PFSK-1 (cell line): ENCODE measurements around the gene GNAT3.

Source experiments
- FOXP2 ChIP-seq: optimal IDR thresholded peaks from 2 replicates; pipeline ENCODE3; 2011; ENCODE audit warnings: borderline replicate concordance, control low read depth, inconsistent platforms; ENCODE audit not compliant: insufficient read depth; ENCODE audit errors: extremely low read length, extremely low read depth
- POLR2AphosphoS5 ChIP-seq: IDR thresholded peaks from 2 replicates; pipeline ENCODE4 v1.6.1; 2012; ENCODE audit warnings: low read depth, mild to moderate bottlenecking, control low read depth, low read length, moderate library complexity
- REST ChIP-seq, 2 experiments: IDR thresholded peaks; 2 replicates each; pipeline versions ENCODE4 v1.6.1 to v1.8.0; 2011 to 2012; ENCODE audit warnings: low read depth in 2 of 2, low read length in 2 of 2, control low read depth in 1 of 2, inconsistent platforms in 1 of 2, mild to moderate bottlenecking in 1 of 2, moderate library complexity in 1 of 2; ENCODE audit not compliant: insufficient read depth in 1 of 2
- SIN3A ChIP-seq: IDR thresholded peaks from 2 replicates; pipeline ENCODE4 v1.6.1; 2012; ENCODE audit warnings: mild to moderate bottlenecking, low read length, moderate library complexity, borderline replicate concordance; ENCODE audit not compliant: insufficient read depth
- TAF1 ChIP-seq: IDR thresholded peaks from 2 replicates; pipeline ENCODE4 v1.6.1; 2012; ENCODE audit warnings: low read length, control low read depth, borderline replicate concordance; ENCODE audit not compliant: insufficient read depth

The GNAT3 gene

DNA sequence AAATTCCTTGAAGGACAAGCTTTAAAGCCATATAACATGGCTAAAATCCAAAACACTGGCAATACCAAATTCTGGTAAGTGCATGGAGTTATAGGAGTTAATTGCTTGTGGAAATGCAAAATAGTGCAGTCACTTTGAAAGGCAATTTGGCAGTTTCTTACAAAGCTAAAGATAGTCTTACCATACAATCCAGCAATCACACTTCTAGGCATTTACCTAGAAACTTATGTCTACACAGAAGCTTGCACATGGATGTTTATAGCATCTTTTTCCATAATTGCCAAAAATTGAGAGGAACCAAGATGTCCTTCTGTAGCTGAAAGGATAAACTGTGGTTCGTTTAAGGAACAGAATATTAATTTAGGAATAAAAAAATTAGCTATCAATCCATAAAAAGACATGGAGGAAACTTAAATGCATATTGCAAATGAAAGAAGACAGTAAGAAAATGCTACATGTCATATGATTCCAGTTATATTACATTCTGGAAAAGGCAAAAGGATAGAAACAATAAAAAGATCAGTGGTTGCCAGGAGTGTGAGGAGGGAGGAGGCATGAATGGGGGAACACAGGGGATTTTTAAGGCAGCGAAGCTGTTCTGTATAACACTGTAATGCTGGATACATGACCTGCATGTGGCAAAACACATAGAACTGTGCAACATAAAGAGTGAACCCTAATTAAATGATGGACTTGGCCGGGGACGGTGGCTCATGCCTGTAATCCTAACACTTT, 51.9 kb downstream of the GNAT3 start:
- no peak for TF ChIP-seq POLR2AphosphoS5
- no peak for TF ChIP-seq SIN3A
- no peak for TF ChIP-seq FOXP2
- no peak for TF ChIP-seq REST (IDR thresholded peaks at IDR 0.05; ENCODE audit: insufficient read depth in 1 of 2, low read depth in 2 of 2, low read length in 2 of 2)
- TF ChIP-seq TAF1 = no peak

DNA sequence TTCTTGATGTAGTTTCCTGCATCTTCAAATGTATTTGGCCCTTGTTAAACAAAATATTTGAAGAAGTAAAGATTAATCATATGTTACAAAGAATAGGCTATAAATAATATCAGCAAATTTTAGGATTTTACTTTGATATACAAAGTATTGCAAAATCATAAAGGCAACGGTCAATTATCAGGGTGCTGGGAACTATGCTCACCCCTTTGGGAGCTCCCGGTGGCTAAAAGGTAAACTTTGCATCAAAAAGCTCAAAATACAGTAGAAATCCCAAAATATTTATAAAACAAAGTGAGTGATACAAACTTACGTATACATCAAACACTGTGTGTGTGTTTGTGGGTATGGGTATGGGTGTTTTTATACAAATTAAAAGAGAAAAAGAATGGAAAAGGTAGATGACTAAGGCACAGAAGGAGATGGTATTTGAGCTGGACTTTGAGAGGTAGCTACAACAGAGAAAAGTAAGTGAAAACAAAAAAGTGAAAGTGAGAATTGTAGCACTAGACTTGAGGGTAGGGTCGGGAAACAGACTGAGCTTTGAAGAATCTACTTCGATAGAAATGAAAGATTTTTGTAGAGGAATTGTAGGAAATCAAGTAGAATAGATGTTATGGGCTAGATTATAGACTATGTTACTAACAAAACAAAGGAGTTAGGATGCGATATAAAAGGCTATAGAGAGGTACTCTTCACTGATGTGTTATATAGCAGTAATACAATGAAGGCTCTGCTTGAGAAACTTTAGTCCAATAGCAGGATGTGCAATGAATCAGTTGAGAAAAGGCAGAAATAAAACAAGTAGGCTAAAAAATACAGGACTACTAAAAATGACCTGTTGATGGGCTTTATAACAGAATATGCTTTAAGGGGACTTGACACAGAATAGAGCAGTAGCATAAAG, 52.8 kb downstream of the GNAT3 start:
- TF ChIP-seq SIN3A (no peak), POLR2AphosphoS5 (no peak), FOXP2 (no peak), REST (IDR thresholded peaks at IDR 0.05; ENCODE audit: insufficient read depth in 1 of 2, low read depth in 2 of 2, low read length in 2 of 2) (no peak), TAF1 (no peak)

GRCh38 chr7:80453699-80454340, 58.0 kb downstream of the GNAT3 start:
- TF ChIP-seq SIN3A = no peak

DNA sequence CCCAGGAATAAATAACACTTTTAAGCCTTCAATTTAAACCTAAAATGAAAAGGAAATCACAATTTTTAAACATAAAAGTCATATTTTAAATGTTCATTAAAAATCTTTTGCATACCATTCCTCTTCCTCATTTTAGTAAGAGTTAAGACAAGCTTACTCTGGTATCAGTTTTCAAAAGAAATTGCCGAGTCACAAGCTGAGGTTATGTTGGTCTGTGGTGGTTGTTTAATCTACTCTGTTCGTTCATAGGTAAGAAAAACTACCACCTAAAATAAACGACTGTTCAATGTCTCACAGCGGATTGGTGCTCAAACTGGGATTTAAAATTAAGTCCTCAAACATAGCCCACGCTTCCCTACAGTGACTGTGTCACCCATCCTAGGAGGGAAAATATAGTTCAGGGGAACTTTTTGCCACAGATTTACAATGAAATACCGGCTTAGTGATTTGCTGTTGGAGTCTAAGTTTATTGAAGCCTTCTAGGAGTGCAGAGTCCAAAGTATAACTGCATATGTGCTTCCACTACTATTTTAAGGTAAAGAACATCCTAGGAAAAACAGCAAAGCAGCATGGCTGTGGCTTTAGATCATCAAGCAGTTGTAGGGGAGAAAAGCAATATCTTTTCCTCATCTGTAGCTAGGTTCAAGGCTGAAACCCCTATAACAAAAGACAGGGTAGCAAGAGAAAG, 61.1 kb downstream of the GNAT3 start:
- TF ChIP-seq FOXP2 (no peak), POLR2AphosphoS5 (no peak), TAF1 (no peak), REST (IDR thresholded peaks at IDR 0.05; ENCODE audit: insufficient read depth in 1 of 2, low read depth in 2 of 2, low read length in 2 of 2) (no peak), SIN3A (no peak)

DNA sequence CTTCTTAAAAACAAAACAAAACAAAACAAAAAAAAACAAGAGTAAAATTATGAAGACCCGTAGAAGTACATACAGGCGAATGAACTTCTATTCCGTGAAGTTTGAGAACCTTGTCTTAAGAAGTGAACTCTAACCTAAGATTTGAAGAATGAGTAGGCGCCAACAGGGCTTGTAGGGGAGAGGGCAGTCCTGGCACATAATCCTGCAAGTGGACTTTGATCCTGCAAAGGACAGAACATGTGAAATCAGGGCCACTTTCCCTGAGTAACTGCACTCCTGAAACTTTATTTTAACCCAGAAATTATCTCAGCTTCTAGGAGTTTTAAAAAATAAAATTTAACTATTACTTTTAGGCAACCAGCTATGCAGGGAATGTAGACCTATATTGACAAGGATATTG, 62.0 kb downstream of the GNAT3 start:
- no peak for TF ChIP-seq TAF1
- TF ChIP-seq FOXP2 = no peak
- no peak for TF ChIP-seq SIN3A
- no peak for TF ChIP-seq POLR2AphosphoS5
- no peak for TF ChIP-seq REST (IDR thresholded peaks at IDR 0.05; ENCODE audit: insufficient read depth in 1 of 2, low read depth in 2 of 2, low read length in 2 of 2)
